ENCODE data around the gene SPATA45. TPM values are rescaled to one million over a fixed set of nuclear protein-coding genes. Genes with fewer than 3 reads are reported as not detected.

The SPATA45 gene
- total RNA-seq, 1 donor from 2014 or later: 0.89 TPM

- no peak for DNase-seq
These were observed 19.1 kb downstream of the SPATA45 start for GRCh38 chr1:212828395-212828794.

- DNase-seq: no peak
These were observed 19.6 kb downstream of the SPATA45 start for GRCh38 chr1:212827831-212828278.

- no peak for DNase-seq
These were observed 20.2 kb downstream of the SPATA45 start for GRCh38 chr1:212827171-212827776.

GRCh38 chr1:212825798-212826452 lies 21.5 kb downstream of the SPATA45 start:
- DNase-seq: no peak

GRCh38 chr1:212824201-212824600 lies 23.2 kb downstream of the SPATA45 start:
- DNase-seq: no peak

GRCh38 chr1:212822956-212823355 lies 24.5 kb downstream of the SPATA45 start:
- DNase-seq: no peak

- no peak for DNase-seq
These were observed 26.5 kb downstream of the SPATA45 start for GRCh38 chr1:212820969-212821368.

- no peak for DNase-seq
These were observed 27.7 kb downstream of the SPATA45 start for GRCh38 chr1:212819726-212820125.

- DNase-seq: no peak
These were observed 30.7 kb downstream of the SPATA45 start for GRCh38 chr1:212816567-212817278.

- no peak for DNase-seq
These were observed 32.7 kb downstream of the SPATA45 start for GRCh38 chr1:212814537-212815334.

GRCh38 chr1:212805767-212806166 lies 41.7 kb downstream of the SPATA45 start:
- DNase-seq: no peak

GRCh38 chr1:212797681-212798080 lies 49.8 kb downstream of the SPATA45 start:
- no peak for DNase-seq

- no peak for DNase-seq
These were observed 52.9 kb downstream of the SPATA45 start for GRCh38 chr1:212794561-212795014.

GRCh38 chr1:212792396-212792908 lies 55.0 kb downstream of the SPATA45 start:
- DNase-seq: no peak

- DNase-seq: peak; percentile 94
These were observed 55.6 kb downstream of the SPATA45 start, which contains the start of the genes NSL1 and TATDN3 for GRCh38 chr1:212791676-212792395. Gene NSL1, minus strand, starts transcription at chr1:212791777. Its CDS starts 14 bp downstream, at chr1:212791763. Gene TATDN3, plus strand, starts transcription at chr1:212791894. Its CDS starts 28 bp downstream, at chr1:212791922.

- no peak for DNase-seq
These were observed 56.2 kb downstream of the SPATA45 start for GRCh38 chr1:212791261-212791675.

- DNase-seq: no peak
These were observed 61.6 kb downstream of the SPATA45 start for GRCh38 chr1:212785871-212786270.

- no peak for DNase-seq
These were observed 63.5 kb downstream of the SPATA45 start for GRCh38 chr1:212783976-212784375.

GRCh38 chr1:212782422-212783154 lies 64.9 kb downstream of the SPATA45 start:
- no peak for DNase-seq

GRCh38 chr1:212781225-212781624 lies 66.2 kb downstream of the SPATA45 start:
- DNase-seq: no peak

- DNase-seq: no peak
These were observed 66.7 kb downstream of the SPATA45 start for GRCh38 chr1:212780759-212781158.

All from skin of body (tissue), 2 donors.